K562 (cell line): ENCODE results near the gene FAM227B. TPM values are rescaled to one million over a fixed set of nuclear protein-coding genes. Genes with fewer than 3 reads are reported as not detected.

Experiments
- ATAC-seq: fragments of 200-7000 bp; cut with Tn5 transposase; 3 replicates; pipeline ENCODE4 v1.9.1; 2020; ENCODE audit warnings: moderate library complexity
- BruUV-seq: library from RNA; stranded (reverse); fragments of 400-500 nt; replicated peaks from 2 replicates; lab custom pipeline; 2021; lab: Mats Ljungman, UMichigan
- CTCF ChIA-PET: fragments of 300-600 bp; formaldehyde crosslinking; extraction: SDS; loops from one replicate; lab custom pipeline; 2021; ENCODE audit warnings: low intra/inter-chr PET ratio; lab: Yijun Ruan, JAX
- POLR2A ChIA-PET: fragments of 300-600, 350-650 bp; sonication (Branson Sonifier 250); formaldehyde crosslinking; extraction: SDS; loops from one replicate; lab custom pipeline; 2021; ENCODE audit warnings: antibody characterized with exemption, inconsistent platforms; lab: Yijun Ruan, JAX
- DNase-seq, 4 experiments: peaks; one replicate each; pipeline versions ENCODE4 v3.0.0 to v3.0.0-alpha.2; 2011 to 2018; ENCODE audit warnings: low spot score in 3 of 4, mixed read lengths in 3 of 4; ENCODE audit errors: extremely low read depth in 1 of 4
- FAIRE-seq: peaks from 2 replicates; lab custom pipeline; 2011; peaks lifted over from hg19 to GRCh38; lab: Jason Lieb, UNC
- H2AFZ ChIP-seq: 2 replicates; pipeline ENCODE4 v1.6.0; 2011; ENCODE audit warnings: low read depth, low read length, control low read depth, inconsistent platforms
- H3K27ac ChIP-seq: fragments of 200-600 bp; 3 replicates; pipeline ENCODE4 v1.8.0; 2011; ENCODE audit warnings: low read depth, mild to moderate bottlenecking, control low read depth, inconsistent platforms, low read length, moderate library complexity, mixed read lengths; ENCODE audit errors: extremely low read depth
- H3K27me3 ChIP-seq, 2 experiments: fragments of 300-600 bp in 1 of 2; 2 replicates in 1 of 2; 3 replicates in 1 of 2; pipeline versions ENCODE4 v1.6.0 to v1.8.0; 2011; ENCODE audit warnings: inconsistent platforms in 2 of 2, low read length in 2 of 2, mild to moderate bottlenecking in 1 of 2, mixed read lengths in 1 of 2, moderate library complexity in 1 of 2; ENCODE audit not compliant: control insufficient read depth in 2 of 2, insufficient read depth in 2 of 2
- H3K36me3 ChIP-seq: fragments of 300-600 bp; 3 replicates; pipeline ENCODE4 v1.8.0; 2011; ENCODE audit warnings: mild to moderate bottlenecking, low read length, inconsistent platforms; ENCODE audit not compliant: control insufficient read depth, insufficient read depth
- H3K4me1 ChIP-seq, 2 experiments: fragments of 200-600 bp in 1 of 2; replicated peaks in 1 of 2; 2 replicates in 1 of 2; 3 replicates in 1 of 2; pipeline versions ENCODE4 v1.5.1 to v1.8.0; 2011; ENCODE audit warnings: inconsistent platforms in 2 of 2, low read length in 2 of 2, mild to moderate bottlenecking in 1 of 2, mixed read lengths in 1 of 2, moderate library complexity in 1 of 2; ENCODE audit not compliant: control insufficient read depth in 2 of 2, insufficient read depth in 2 of 2
- H3K4me2 ChIP-seq: 2 replicates; pipeline ENCODE4 v1.6.1; 2011; ENCODE audit warnings: low read length, control low read depth, inconsistent platforms, mixed read lengths; ENCODE audit not compliant: insufficient read depth
- H3K4me3 ChIP-seq: fragments of 200-600 bp; sonication (generic), shearing (Covaris generic); 2 replicates; pipeline ENCODE4 v1.5.1; 2016; ENCODE audit warnings: control low read depth, inconsistent platforms
- H3K79me2 ChIP-seq: fragments of 200-600 bp; 3 replicates; pipeline ENCODE4 v1.8.0; 2011; ENCODE audit warnings: low read length, inconsistent platforms; ENCODE audit not compliant: control insufficient read depth, insufficient read depth
- H3K9ac ChIP-seq, 2 experiments: 2 replicates each; pipeline versions ENCODE4 v1.6.0 to v1.6.1; 2011; ENCODE audit warnings: low read depth in 2 of 2, low read length in 2 of 2, control low read depth in 1 of 2, inconsistent platforms in 1 of 2, mild to moderate bottlenecking in 1 of 2, mixed read lengths in 1 of 2; ENCODE audit not compliant: insufficient read depth in 1 of 2
- H3K9me1 ChIP-seq: one replicate; pipeline ENCODE4 v1.6.0; 2011; ENCODE audit warnings: inconsistent platforms, mild to moderate bottlenecking, low read length, moderate library complexity; ENCODE audit not compliant: control insufficient read depth, insufficient read depth
- H3K9me3 ChIP-seq: replicated peaks from 2 replicates; pipeline ENCODE4 v1.5.1; 2011; ENCODE audit warnings: low read depth, low read length, inconsistent platforms; ENCODE audit not compliant: control insufficient read depth, insufficient read depth
- H4K20me1 ChIP-seq: replicated peaks from 2 replicates; pipeline ENCODE4 v1.6.1; 2011; ENCODE audit warnings: low read length, inconsistent platforms, mixed read lengths; ENCODE audit not compliant: control insufficient read depth, insufficient read depth
- DNMT1 ChIP-seq: fragments of 450-650 bp; IDR thresholded peaks from 2 replicates; pipeline ENCODE4 v1.6.1; 2016; ENCODE audit warnings: antibody characterized with exemption, mild to moderate bottlenecking
- RBM22 ChIP-seq: fragments of 200-400 bp; formaldehyde crosslinking; IDR thresholded peaks from 2 replicates; pipeline ENCODE4 v1.6.1; 2018; ENCODE audit warnings: low read length, low read depth; ENCODE audit not compliant: poor library complexity, severe bottlenecking
- RCOR1 ChIP-seq, 2 experiments: IDR thresholded peaks; 2 replicates each; pipeline ENCODE4 v1.6.1; 2012; ENCODE audit warnings: low read depth in 2 of 2, low read length in 2 of 2, borderline replicate concordance in 1 of 2, improper control_type of control experiment in 1 of 2
- ZNF408 ChIP-seq: fragments of 250-450 bp; sonication (Bioruptor Pico); IDR thresholded peaks from 2 replicates; pipeline ENCODE4 v1.4.0; 2020; ENCODE audit warnings: low read depth, mild to moderate bottlenecking, moderate library complexity
- ZNF77 ChIP-seq: fragments of 250-450 bp; sonication (Bioruptor Pico); IDR thresholded peaks from 2 replicates; pipeline ENCODE4 v1.5.0; 2020
- WGBS: fragments of 100-300 bp; shearing (Covaris generic); methylation state at CpG from one replicate; pipeline ENCODE4 v1.1.6; 2016; ENCODE audit warnings: low coverage, mixed read lengths; ENCODE audit not compliant: insufficient coverage; ENCODE audit errors: missing lambda C conversion rate; 5-methylcytosine and 5-hydroxymethylcytosine counted together
- in situ Hi-C: fragments of 300-500 bp; cut with MboI; formaldehyde crosslinking; loops from 4 replicates; pipeline ENCODE4 v1.15.0; 2018; ENCODE audit warnings: inconsistent platforms, mixed read lengths
- intact Hi-C: fragments of 100-400 bp; cut with micrococcal nuclease; formaldehyde crosslinking; loops from 2 replicates; pipeline ENCODE4 v1.14.2; 2022
- polyA plus RNA-seq, 8 experiments: library from polyadenylated mRNA; depleted of rRNA in 4 of 8; stranded (reverse) in 5 of 8; unstranded in 3 of 8; fragments of >200 nt; fragmentation: Nextera tagmentation in 2 of 8; fragmentation: Illumina TruSeq in 1 of 8; extraction: Ambion mirVana in 2 of 8; extraction: Trizol in 1 of 8; gene quantifications; 2 replicates each; pipeline versions ENCODE4 v1.2.1 to v1.2.3, GENCODE V29; 2011 to 2014; ENCODE audit warnings: inconsistent platforms in 1 of 8, missing spikeins in 1 of 8
- total RNA-seq, 7 experiments: library from RNA; depleted of rRNA in 6 of 7; stranded (reverse); fragments of >200 nt in 6 of 7; fragmentation: Illumina TruSeq in 2 of 7; extraction: Trizol in 2 of 7; gene quantifications; 2 replicates each; pipeline versions ENCODE4 v1.2.1 to v1.2.3, GENCODE V29; 2011 to 2021; ENCODE audit warnings: low replicate concordance in 1 of 7
- TF ChIP-seq, protein P1 (sequence below): fragments of 200-400 bp; formaldehyde crosslinking; IDR thresholded peaks from 2 replicates; pipeline ENCODE4 v1.6.1; 2017; ENCODE audit warnings: mild to moderate bottlenecking, low read depth, low read length, moderate library complexity
- TF ChIP-seq, protein P2 (sequence below), 2 experiments: fragments of 450-650 bp; IDR thresholded peaks; 2 replicates each; pipeline ENCODE4 v1.6.1; 2016
- TF ChIP-seq, protein P3 (sequence below): fragments of 450-650 bp; IDR thresholded peaks from 2 replicates; pipeline ENCODE4 v1.7.1; 2018; ENCODE audit warnings: mild to moderate bottlenecking, low read depth; ENCODE audit not compliant: partially characterized antibody
- TF ChIP-seq, protein P4 (sequence below): sonication (generic); IDR thresholded peaks from 2 replicates; pipeline ENCODE4 v1.6.1; 2016

The FAM227B gene
- total and polyA plus RNA-seq, 9 of the 15 experiments (the other 6 are each of a cell fraction or from before 2014, with no cell fraction given) = 5.1 to 12.5 (median 11.2) TPM

DNA sequence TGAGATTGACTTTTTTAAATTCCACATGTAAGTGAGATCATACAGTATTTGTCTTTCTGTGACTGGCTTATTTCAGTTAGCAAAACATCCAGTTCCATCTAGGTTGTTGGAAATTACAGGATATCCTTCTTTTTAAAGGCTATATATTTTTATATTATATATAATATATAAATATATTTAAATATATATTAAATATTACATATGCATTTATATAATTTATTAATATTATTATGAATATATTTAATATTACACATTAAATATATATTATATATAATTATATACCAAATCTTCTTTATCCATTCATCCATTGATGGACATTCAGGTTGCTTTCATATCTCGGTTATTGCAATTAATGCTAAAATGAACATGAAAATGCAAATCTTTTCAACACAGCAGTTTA is 49.9 kb downstream of the FAM227B start:
- intact Hi-C loops = no loop called here
- in situ Hi-C loops = no loop called here

DNA sequence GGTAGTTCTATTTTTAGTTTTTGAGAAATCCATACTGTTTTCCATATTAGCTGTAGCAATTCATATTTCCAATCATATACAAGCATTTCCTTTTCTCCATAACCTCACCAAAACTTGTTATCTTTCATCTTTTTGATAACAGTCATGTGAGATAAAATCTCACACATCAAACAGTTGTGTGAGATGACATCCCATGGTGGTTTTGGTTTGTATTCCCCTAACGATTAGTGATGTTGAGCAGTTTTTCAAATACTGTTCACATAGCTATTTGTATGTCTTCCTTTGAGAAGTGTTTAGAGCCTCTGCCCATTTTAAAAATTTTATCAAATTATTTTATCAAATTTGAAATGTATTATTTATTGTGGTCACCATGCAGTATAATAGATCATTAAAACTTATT is 50.4 kb downstream of the FAM227B start:
- Histone ChIP-seq H3K4me1 (no peaks in the 10 kb centered on the region), H3K4me2 (no peak overlapping the region), H3K9ac (no peak overlapping the region), H3K27me3 (no peaks in the 10 kb centered on the region), H4K20me1 (no peaks in the 10 kb centered on the region), H3K27ac (no peak overlapping the region), H3K9me3 (no peaks in the 10 kb centered on the region), H3K36me3 (no peaks in the 10 kb centered on the region), H3K9me1 (no peaks in the 10 kb centered on the region), H3K79me2 (no peaks in the 10 kb centered on the region), H3K4me3 (no peak overlapping the region), H2AFZ (no peak overlapping the region)
- CTCF ChIA-PET = no interaction called here
- no peak for FAIRE-seq
- ATAC-seq = no peak
- no TSS peak for BruUV-seq
- in situ Hi-C loops (no loop called here), intact Hi-C loops (no loop called here)
- POLR2A ChIA-PET = no interaction called here
- 0% methylated on average over 1 of the region's 1 CpG for WGBS
- DNase-seq = no peak
- TF ChIP-seq RBM22 = no peak
- no peak for TF ChIP-seq ZNF408 (CRISPR knock-in tag)
- TF ChIP-seq, protein P1, sequence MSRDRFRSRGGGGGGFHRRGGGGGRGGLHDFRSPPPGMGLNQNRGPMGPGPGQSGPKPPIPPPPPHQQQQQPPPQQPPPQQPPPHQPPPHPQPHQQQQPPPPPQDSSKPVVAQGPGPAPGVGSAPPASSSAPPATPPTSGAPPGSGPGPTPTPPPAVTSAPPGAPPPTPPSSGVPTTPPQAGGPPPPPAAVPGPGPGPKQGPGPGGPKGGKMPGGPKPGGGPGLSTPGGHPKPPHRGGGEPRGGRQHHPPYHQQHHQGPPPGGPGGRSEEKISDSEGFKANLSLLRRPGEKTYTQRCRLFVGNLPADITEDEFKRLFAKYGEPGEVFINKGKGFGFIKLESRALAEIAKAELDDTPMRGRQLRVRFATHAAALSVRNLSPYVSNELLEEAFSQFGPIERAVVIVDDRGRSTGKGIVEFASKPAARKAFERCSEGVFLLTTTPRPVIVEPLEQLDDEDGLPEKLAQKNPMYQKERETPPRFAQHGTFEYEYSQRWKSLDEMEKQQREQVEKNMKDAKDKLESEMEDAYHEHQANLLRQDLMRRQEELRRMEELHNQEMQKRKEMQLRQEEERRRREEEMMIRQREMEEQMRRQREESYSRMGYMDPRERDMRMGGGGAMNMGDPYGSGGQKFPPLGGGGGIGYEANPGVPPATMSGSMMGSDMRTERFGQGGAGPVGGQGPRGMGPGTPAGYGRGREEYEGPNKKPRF = no peak
- TF ChIP-seq, protein P2, sequence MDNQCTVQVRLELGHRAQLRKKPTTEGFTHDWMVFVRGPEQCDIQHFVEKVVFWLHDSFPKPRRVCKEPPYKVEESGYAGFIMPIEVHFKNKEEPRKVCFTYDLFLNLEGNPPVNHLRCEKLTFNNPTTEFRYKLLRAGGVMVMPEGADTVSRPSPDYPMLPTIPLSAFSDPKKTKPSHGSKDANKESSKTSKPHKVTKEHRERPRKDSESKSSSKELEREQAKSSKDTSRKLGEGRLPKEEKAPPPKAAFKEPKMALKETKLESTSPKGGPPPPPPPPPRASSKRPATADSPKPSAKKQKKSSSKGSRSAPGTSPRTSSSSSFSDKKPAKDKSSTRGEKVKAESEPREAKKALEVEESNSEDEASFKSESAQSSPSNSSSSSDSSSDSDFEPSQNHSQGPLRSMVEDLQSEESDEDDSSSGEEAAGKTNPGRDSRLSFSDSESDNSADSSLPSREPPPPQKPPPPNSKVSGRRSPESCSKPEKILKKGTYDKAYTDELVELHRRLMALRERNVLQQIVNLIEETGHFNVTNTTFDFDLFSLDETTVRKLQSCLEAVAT (IDR thresholded peaks at IDR 0.05) = no peak
- no peak for TF ChIP-seq ZNF77 (CRISPR knock-in tag)
- TF ChIP-seq, protein P3, sequence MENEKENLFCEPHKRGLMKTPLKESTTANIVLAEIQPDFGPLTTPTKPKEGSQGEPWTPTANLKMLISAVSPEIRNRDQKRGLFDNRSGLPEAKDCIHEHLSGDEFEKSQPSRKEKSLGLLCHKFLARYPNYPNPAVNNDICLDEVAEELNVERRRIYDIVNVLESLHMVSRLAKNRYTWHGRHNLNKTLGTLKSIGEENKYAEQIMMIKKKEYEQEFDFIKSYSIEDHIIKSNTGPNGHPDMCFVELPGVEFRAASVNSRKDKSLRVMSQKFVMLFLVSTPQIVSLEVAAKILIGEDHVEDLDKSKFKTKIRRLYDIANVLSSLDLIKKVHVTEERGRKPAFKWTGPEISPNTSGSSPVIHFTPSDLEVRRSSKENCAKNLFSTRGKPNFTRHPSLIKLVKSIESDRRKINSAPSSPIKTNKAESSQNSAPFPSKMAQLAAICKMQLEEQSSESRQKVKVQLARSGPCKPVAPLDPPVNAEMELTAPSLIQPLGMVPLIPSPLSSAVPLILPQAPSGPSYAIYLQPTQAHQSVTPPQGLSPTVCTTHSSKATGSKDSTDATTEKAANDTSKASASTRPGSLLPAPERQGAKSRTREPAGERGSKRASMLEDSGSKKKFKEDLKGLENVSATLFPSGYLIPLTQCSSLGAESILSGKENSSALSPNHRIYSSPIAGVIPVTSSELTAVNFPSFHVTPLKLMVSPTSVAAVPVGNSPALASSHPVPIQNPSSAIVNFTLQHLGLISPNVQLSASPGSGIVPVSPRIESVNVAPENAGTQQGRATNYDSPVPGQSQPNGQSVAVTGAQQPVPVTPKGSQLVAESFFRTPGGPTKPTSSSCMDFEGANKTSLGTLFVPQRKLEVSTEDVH = no peak

More for the DNA sequence above, 49.9 kb downstream of the FAM227B start:
- Histone ChIP-seq H3K36me3 (no peaks in the 10 kb centered on the region), H3K9me1 (no peaks in the 10 kb centered on the region), H4K20me1 (no peaks in the 10 kb centered on the region), H3K4me2 (no peak overlapping the region), H3K4me3 (no peak overlapping the region), H3K79me2 (no peaks in the 10 kb centered on the region), H3K27me3 (no peaks in the 10 kb centered on the region), H3K9me3 (no peaks in the 10 kb centered on the region), H3K4me1 (no peaks in the 10 kb centered on the region), H2AFZ (no peak overlapping the region), H3K9ac (no peak overlapping the region), H3K27ac (no peak overlapping the region)
- ChIA-PET POLR2A (no interaction called here), CTCF (no interaction called here)
- FAIRE-seq (no peak), ATAC-seq (no peak), DNase-seq (no peak)
- TF ChIP-seq RCOR1 (IDR thresholded peaks at IDR 0.05; ENCODE audit: borderline replicate concordance in 1 of 2, low read depth in 2 of 2, low read length in 2 of 2) = no peak
- no peak for TF ChIP-seq DNMT1
- TF ChIP-seq, protein P4, sequence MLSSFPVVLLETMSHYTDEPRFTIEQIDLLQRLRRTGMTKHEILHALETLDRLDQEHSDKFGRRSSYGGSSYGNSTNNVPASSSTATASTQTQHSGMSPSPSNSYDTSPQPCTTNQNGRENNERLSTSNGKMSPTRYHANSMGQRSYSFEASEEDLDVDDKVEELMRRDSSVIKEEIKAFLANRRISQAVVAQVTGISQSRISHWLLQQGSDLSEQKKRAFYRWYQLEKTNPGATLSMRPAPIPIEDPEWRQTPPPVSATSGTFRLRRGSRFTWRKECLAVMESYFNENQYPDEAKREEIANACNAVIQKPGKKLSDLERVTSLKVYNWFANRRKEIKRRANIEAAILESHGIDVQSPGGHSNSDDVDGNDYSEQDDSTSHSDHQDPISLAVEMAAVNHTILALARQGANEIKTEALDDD = no peak
- 50% methylated on average over 1 of the region's 1 CpG for WGBS
- BruUV-seq = no TSS peak
